GM19043 (cell line): ENCODE results near the gene PTPN4.
A peak's percentile ranks its signal among the peaks of the same experiment; 100 is the strongest.

Experiments used
- ATAC-seq: cut with Tn5 transposase; IDR thresholded peaks from one replicate; pipeline ENCODE4 v1.9.1; 2021; ENCODE audit warnings: low read depth; ENCODE audit not compliant: unreplicated experiment

PTPN4 gene, protein sequence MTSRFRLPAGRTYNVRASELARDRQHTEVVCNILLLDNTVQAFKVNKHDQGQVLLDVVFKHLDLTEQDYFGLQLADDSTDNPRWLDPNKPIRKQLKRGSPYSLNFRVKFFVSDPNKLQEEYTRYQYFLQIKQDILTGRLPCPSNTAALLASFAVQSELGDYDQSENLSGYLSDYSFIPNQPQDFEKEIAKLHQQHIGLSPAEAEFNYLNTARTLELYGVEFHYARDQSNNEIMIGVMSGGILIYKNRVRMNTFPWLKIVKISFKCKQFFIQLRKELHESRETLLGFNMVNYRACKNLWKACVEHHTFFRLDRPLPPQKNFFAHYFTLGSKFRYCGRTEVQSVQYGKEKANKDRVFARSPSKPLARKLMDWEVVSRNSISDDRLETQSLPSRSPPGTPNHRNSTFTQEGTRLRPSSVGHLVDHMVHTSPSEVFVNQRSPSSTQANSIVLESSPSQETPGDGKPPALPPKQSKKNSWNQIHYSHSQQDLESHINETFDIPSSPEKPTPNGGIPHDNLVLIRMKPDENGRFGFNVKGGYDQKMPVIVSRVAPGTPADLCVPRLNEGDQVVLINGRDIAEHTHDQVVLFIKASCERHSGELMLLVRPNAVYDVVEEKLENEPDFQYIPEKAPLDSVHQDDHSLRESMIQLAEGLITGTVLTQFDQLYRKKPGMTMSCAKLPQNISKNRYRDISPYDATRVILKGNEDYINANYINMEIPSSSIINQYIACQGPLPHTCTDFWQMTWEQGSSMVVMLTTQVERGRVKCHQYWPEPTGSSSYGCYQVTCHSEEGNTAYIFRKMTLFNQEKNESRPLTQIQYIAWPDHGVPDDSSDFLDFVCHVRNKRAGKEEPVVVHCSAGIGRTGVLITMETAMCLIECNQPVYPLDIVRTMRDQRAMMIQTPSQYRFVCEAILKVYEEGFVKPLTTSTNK

DNA sequence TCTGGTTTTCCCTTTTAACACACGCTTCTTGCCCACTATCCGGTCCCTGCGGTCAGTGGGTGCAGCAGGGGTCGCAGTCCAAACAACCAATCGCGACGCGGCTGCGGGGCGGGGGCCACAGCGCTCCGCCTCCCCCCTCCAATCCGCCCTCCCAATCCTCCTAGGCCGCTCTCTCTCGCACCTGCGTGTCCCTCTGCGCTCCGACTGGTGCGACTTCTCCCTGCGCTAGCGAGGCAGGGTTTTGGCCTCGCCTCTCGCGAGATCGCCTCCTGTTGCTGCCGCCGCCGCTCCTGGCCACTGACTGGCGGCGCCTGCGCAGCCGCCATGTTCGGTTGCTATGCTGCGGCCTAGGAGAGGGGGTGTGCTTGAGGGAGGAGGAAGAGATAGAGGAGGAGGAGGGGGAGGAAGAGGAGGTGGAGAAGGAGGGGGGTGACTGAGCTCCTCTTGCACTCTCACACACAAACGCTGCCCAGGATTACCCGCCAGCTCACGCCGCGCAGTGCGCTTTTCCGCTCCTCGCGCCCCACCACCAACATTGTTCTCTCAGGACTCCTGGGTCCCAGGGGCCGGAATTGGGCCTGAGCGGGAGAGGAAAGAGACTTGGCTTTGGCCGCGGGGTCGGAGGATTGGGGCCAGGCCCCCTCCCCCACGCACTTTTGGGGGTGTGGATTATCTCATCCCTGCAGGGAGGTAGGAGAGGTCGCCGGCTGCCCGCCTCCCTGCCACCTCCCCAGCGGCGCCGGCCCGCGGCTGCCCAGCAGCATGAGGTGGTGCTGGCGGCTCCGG is at the start of gene PTPN4:
TSS of gene PTPN4 (plus strand) at position 472 of the 786 bp plus-strand sequence. CDS start 49,932 bp downstream, outside the sequence.
- ATAC-seq = peak; percentile 90

GRCh38 chr2:119710281-119710680 is 49.4 kb upstream of the PTPN4 start:
- no peak for ATAC-seq

DNA sequence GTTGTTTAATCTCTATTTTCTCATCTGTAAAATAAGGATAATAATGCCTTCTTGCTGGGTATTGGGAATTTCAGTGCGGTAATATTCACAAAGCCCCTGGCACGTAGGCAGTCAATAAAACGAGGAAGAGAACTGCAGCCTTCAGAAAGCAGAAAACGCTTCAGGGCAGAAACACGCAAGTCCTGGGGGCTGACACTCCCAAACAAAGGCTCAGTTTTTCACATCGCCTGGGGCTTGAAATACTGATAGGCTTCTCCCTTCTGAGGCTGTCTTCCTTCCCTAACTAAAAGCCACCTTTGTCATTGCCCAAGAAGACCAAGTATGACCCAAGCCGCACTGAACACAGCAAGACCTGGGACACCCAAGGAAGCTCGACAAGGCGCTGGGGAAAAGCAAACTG is 48.4 kb upstream of the PTPN4 start:
- ATAC-seq = no peak

- ATAC-seq = no peak
Measured at GRCh38 chr2:119712571-119712970, 47.2 kb upstream of the PTPN4 start.

GRCh38 chr2:119713819-119714490 is 45.8 kb upstream of the PTPN4 start:
- no peak for ATAC-seq

- ATAC-seq = no peak
Measured at GRCh38 chr2:119715409-119716283, 44.1 kb upstream of the PTPN4 start.

DNA sequence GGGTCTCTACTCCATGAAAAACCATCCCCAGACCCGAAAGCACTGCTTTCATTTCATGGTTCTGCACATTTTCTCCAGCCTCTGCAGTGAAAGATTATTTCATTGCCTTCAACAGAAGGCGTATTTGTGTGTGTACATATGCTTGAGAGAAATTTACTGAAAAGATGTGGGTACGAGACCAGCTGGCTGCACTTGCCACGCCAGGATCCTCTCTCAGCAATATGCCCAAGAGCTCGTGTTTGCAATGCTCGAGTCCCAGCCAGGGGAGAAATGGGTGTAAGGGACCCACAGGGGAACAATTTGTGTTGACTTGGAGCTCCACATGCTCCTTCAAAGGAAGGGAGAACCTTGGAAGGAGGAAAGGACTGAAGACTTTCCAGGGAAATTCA is 43.4 kb upstream of the PTPN4 start:
- no peak for ATAC-seq

- ATAC-seq = no peak
Measured at GRCh38 chr2:119718501-119719260, 41.0 kb upstream of the PTPN4 start.

- ATAC-seq = no peak
Measured at GRCh38 chr2:119719261-119719627, 40.5 kb upstream of the PTPN4 start.

DNA sequence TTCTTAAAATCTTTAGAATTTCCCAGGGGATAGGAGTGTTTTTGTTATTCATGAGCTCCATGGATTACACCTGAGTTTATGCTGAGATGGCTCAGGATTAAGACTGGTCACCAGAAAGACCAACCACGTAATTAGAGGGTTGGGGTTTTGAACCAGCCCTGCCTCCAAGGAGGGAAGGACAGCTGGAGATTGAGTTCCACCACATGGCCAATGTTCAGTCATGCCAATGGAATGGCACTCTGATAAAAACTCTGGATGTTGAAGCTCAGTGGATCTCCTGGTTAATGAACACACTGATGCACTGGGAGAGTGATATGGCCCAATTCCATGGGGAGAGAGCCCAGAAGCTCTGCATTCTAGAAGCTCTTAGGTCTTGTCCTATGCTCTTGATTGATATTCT is 38.7 kb upstream of the PTPN4 start:
- ATAC-seq = no peak

GRCh38 chr2:119721462-119721861 is 38.3 kb upstream of the PTPN4 start:
- no peak for ATAC-seq

DNA sequence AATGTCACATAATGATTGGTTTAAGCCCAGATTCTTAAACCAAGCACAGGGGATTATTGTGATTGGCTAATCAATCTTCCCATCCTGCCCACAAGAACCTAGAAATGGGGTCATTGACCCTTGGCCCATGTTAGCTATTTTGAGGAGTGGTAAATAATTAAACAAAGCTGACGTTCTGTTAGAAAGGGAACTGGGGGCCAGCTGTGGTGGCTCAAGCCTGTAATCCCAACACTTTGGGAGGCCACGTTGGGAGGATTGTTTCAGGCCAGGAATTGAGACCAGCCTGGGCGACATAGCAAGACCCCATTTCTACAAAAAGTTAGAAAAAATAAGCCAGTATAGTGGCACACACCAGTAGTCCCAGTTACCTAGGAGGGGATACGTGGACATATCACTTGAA is 37.8 kb upstream of the PTPN4 start:
- no peak for ATAC-seq

DNA sequence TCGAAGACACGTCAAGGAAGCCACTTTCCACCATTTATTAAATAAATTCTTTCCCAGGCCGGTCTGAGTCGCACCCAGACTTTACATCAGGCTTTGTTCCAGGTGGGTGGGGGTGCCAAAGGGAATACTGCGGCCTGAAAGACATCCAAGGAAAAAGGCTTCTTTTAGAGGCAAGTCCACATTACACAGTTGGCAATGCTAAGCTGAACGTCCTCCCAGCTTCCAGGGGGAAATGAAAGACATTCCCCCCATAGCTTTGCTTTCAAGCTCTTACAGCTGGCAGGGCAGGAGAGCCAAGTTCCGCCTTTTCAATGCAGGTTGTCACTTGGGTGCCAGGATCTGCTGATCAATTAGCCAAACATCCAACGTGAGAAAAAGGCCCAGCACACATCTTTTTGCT is 36.5 kb upstream of the PTPN4 start:
- no peak for ATAC-seq

GRCh38 chr2:119723784-119724467 is 35.8 kb upstream of the PTPN4 start:
- no peak for ATAC-seq

- no peak for ATAC-seq
Measured at GRCh38 chr2:119724656-119725485, 34.9 kb upstream of the PTPN4 start.

- ATAC-seq = no peak
Measured at GRCh38 chr2:119727493-119727892, 32.2 kb upstream of the PTPN4 start.

GRCh38 chr2:119728421-119728820 is 31.3 kb upstream of the PTPN4 start:
- no peak for ATAC-seq
